Jurkat, Clone E6-1 (cell line): Measurements from ENCODE around the gene OR11H6.
"Not testable (repeated sequence)": the region's sequence is repeated elsewhere in the genome, so short reads cannot be mapped to it uniquely, and the experiment has no call there.

Experiments used
- DNase-seq: peaks from one replicate; pipeline ENCODE4 v3.0.0-alpha.2; 2011; ENCODE audit warnings: low read depth, low spot score
- H3K4me3 ChIP-seq: 2 replicates; pipeline ENCODE4 v1.5.1; 2011; ENCODE audit warnings: mild to moderate bottlenecking, low read length, control low read depth, moderate library complexity

OR11H6 gene

DNA sequence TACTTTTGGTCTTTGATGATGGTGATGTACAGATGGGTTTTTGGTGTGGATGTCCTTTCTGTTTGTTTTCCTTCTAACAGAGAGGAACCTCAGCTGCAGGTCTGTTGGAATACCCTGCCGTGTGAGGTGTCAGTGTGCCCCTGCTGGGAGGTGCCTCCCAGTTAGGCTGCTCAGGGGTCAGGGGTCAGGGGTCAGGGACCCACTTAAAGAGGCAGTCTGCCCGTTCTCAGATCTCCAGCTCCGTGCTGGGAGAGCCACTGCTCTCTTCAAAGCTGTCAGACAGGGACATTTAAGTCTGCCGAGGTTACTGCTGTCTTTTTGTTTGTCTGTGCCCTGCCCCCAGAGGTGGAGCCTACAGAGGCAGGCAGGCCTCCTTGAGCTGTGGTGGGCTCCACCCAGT, 11.9 kb downstream of the OR11H6 start:
- not testable (repeated sequence) for H3K4me3 ChIP-seq, DNase-seq

DNA sequence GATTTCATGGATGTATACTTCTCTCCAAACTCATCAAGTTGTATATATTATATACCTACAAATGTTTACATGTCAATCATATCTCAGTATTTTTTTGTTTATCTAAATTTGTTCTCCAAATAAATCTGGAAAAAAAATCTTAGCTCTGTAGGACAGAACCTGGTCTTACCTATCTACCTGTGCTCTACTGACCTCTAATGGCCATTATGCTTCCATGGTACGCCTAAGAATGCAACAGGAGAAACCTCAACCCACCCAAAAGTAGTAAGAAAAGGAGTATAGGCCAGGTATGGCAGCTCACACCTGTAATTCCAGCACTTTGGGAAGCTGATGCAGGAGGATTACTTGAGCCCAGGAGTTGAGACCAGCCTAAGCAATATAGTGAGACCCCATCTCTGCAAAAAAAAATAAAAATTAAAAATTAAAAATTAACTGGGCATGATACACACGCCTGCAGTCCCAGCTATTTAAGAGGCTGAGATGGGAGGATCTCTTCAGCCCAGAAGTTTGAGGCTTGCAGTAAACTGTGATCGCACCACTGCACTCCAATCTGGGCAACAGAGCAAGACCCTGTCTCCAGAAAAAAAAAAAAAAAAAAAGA, 24.2 kb downstream of the OR11H6 start:
- no peak for DNase-seq
- H3K4me3 ChIP-seq = no peak overlapping the region

DNA sequence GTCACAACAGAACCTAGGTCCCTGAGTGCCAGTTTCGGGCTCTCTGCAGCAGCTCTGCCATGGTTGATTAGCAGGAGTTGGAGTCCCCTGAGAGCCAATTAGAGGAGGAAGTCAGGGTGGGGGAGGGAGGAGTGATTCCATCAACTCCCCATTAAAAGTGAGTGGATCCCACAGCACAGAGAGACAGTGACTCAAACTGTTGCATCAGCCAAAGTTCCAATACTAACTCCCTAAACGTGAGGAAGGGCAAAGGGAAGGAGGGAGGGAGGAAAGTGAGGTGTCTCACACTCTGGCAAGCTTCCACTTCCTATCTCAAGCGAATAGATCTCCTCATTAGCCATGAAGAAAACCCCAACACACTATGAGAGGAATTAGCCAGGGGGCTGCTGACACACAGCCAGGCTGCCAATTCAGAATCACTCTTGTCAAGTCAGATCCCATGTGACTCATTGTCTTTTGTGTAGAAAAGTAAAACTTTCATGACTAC, 39.2 kb downstream of the OR11H6 start:
- DNase-seq = no peak
- no peak overlapping the region for H3K4me3 ChIP-seq

DNA sequence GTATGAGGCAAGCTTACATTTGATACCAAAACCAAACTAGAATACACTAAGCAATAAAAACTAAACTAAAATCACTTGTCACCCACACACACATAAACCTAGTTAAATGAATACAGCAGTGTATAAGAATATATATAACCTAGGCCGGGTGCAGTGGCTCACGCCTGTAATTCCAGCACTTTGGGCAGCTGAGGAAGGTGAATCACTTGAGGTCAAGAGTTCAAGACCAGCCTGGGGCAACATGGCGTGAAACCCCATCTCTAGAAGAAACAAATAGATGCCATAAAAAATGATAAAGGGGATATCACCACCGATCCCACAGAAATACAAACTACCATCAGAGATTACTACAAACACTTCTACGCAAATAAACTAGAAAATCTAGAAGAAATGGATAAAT, 40.9 kb downstream of the OR11H6 start:
- H3K4me3 ChIP-seq, DNase-seq: not testable (repeated sequence)

DNA sequence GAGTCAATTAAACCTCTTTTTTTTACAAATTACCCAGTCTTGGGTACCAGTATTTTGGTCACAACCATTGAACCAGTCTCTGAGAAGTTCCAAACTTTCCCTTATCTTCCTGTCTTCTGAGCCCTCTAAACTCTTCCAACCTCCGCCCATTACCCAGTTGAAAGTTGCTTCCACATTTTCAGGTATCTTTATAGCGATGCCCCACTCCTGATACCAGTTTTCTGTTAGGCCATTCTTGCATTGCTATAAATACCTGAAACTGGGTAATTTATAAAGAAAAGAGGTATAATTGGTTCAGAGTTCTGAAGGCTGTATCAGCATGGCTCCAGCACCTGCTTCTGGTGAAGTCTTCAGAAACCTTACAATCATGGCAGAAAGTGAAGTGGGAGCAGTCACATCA, 50.6 kb downstream of the OR11H6 start:
- no peak for DNase-seq

More for the DNA sequence above, 50.6 kb downstream of the OR11H6 start:
- no peak overlapping the region for H3K4me3 ChIP-seq
